ENCODE data around the gene KNDC1.

Gene KNDC1

DNA sequence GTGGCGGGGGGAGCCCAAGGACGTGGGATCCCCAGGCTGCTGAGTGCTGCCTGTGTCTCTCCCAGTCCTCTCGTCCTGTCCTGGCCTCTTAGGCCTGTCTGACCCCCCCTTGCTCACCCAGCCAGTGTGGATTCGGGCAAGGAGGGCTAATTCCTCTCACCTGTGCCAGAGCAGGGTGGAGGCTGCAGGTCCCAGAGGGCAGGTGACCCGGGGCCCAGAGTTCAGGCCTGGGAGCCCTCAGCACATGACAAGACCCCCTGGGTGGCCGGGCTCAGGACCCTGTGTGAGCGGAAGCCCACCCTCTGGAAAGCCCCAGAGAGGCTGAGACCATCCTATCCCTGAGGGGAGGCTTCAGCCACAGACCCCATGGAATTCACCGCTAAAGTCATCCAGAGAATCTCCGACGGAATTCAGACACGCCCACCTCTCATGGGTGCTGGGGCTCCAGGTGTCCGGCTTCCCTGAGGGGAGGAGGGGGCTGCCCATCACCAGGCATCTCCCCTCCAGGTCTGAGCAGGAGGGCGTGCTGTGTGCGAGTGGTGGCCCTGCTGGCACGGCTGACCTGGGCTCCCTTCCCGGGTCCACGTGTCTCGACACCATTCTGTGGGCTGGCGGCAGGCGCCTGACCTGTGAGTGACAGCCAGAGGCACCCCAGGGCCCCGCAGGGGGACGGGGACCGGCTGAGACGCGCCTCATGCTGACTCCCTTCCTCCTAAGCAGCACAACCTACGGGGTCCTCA is 5.0 kb downstream of the KNDC1 start:
- H3K27me3 ChIP-seq: peaks cover 20 to 35% (median 30%) of the 10 kb centered on the region in 11 experiments; a peak in 21 of 22 replicates
- H3K36me3 ChIP-seq: no peaks in the 10 kb centered on the region
- no peak for TF ChIP-seq Cebpa-rat (IDR thresholded peaks at IDR 0.05)
- peaks cover 0 to 58% (median 25%) of the 10 kb centered on the region in 11 experiments; a peak in 16 of 22 replicates for H4K20me1 ChIP-seq
- H3K9ac ChIP-seq: peak overlapping the region in 1 of 11 experiments; percentile 33; a peak in 1 of 22 replicates
- H3K4me1 ChIP-seq: peaks cover 12 to 74% (median 66%) of the 10 kb centered on the region in 10 experiments
- H3K9me3 ChIP-seq (replicated peaks in 1 of 11): no peaks in the 10 kb centered on the region
- H3K4me3 ChIP-seq: no peak overlapping the region
- H3K27ac ChIP-seq: no peak overlapping the region
- peak overlapping the region in 4 of 11 experiments; percentile 100; a peak in 9 of 22 replicates for H3K4me2 ChIP-seq

- peaks cover 15 to 32% (median 24%) of the 10 kb centered on the region in 11 experiments; a peak in 21 of 22 replicates for H3K27me3 ChIP-seq
These were observed 5.8 kb downstream of the KNDC1 start for GRCh38 chr10:133165556-133166503.

GRCh38 chr10:133166504-133166827 is 6.4 kb downstream of the KNDC1 start:
- no peaks in the 10 kb centered on the region for H3K36me3 ChIP-seq
- TF ChIP-seq Cebpa-rat (IDR thresholded peaks at IDR 0.05): no peak
- no peak overlapping the region for H3K4me2 ChIP-seq
- H3K27ac ChIP-seq: no peak overlapping the region
- peaks cover 0 to 47% (median 13%) of the 10 kb centered on the region in 11 experiments; a peak in 16 of 22 replicates for H4K20me1 ChIP-seq
- peaks cover under 1 to 67% (median 59%) of the 10 kb centered on the region in 10 experiments for H3K4me1 ChIP-seq
- no peak overlapping the region for H3K9ac ChIP-seq
- no peak overlapping the region for H3K4me3 ChIP-seq
- no peaks in the 10 kb centered on the region for H3K9me3 ChIP-seq (replicated peaks in 1 of 11)
- peaks cover 9 to 26% (median 18%) of the 10 kb centered on the region in 11 experiments; a peak in 21 of 22 replicates for H3K27me3 ChIP-seq

More at GRCh38 chr10:133165556-133166503, 5.8 kb downstream of the KNDC1 start:
- Histone ChIP-seq H3K4me2 (0 out of 22 replicates have a peak overlapping the region, but pooled peaks of 1 of the 11 experiments have one; percentile 100), H4K20me1 (peaks cover 0 to 54% (median 20%) of the 10 kb centered on the region in 11 experiments; a peak in 16 of 22 replicates), H3K4me1 (peaks cover 7 to 73% (median 65%) of the 10 kb centered on the region in 10 experiments), H3K27ac (no peak overlapping the region), H3K4me3 (no peak overlapping the region), H3K9me3 (replicated peaks in 1 of 11) (no peaks in the 10 kb centered on the region), H3K9ac (no peak overlapping the region), H3K36me3 (no peaks in the 10 kb centered on the region)
- TF ChIP-seq Cebpa-rat (IDR thresholded peaks at IDR 0.05): no peak

GRCh38 chr10:133166828-133167692 is 7.0 kb downstream of the KNDC1 start:
- Histone ChIP-seq H4K20me1 (peaks cover 0 to 42% (median 9%) of the 10 kb centered on the region in 11 experiments; a peak in 12 of 22 replicates), H3K9ac (no peak overlapping the region), H3K9me3 (replicated peaks in 1 of 11) (no peaks in the 10 kb centered on the region), H3K4me1 (peaks cover 0 to 61% (median 53%) of the 10 kb centered on the region in 10 experiments; a peak in 16 of 20 replicates), H3K4me2 (no peak overlapping the region; a peak in 1 of 22 replicates), H3K4me3 (no peak overlapping the region), H3K27me3 (peaks cover 3 to 20% (median 12%) of the 10 kb centered on the region in 11 experiments; a peak in 20 of 22 replicates), H3K36me3 (no peaks in the 10 kb centered on the region), H3K27ac (no peak overlapping the region)
- TF ChIP-seq Cebpa-rat (IDR thresholded peaks at IDR 0.05): no peak

DNA sequence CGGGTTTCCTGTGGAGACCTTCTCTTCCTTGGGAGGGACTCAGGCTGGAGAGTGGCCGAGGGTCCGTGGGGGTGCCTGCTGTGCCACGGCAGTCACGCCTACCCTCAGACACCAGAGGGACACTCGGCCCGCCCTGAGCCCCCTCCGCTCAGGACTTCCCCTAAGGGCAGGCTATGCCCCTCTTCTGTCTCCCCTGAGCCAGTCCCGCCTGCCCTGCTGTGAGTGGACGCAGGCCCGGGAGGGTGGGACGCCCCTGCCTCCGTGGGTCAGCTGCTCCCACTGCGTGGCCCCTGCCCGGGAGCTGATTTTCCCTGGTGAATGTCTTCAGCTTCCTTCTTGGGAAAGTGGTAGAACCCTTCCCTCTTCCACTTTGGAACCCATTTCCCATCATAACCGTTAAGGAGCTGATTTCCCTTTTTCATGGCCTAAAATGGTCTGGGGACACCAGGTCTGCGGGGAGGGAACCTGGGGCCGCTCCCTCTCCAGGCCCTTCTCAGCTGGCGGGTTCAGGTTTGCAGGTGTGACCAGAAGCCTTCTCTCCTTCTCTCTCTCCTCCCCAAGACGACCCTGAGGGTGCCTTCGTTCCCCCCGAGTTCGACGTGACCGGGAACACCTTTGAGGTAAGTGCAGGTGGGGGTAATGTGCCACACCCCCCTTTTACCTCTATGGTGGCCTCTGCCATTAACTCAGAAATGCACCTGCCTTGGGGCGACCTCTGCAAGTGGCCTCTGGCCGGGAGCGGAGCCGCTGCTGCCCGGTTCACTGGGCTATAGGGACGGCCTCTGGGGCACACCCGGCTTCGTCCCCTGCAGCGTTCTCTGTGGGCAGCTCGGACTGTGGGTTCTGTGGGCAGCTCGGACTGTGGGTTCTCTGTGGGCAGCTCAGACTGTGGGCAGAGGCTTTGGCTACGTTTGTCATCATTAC is 7.9 kb downstream of the KNDC1 start:
- Histone ChIP-seq H3K36me3 (no peaks in the 10 kb centered on the region), H3K27me3 (peaks cover 0 to 11% (median 3%) of the 10 kb centered on the region in 11 experiments; a peak in 10 of 22 replicates), H3K9me3 (replicated peaks in 1 of 11) (no peaks in the 10 kb centered on the region), H3K4me2 (peak overlapping the region in 8 of 11 experiments; percentile 33 to 66 (median 54); a peak in 12 of 22 replicates), H4K20me1 (peaks cover 0 to 33% (median 2%) of the 10 kb centered on the region in 11 experiments; a peak in 10 of 22 replicates), H3K4me3 (no peak overlapping the region), H3K27ac (no peak overlapping the region), H3K4me1 (peaks cover 0 to 55% (median 44%) of the 10 kb centered on the region in 10 experiments; a peak in 16 of 20 replicates), H3K9ac (no peak overlapping the region)
- TF ChIP-seq Cebpa-rat (IDR thresholded peaks at IDR 0.05): no peak

DNA sequence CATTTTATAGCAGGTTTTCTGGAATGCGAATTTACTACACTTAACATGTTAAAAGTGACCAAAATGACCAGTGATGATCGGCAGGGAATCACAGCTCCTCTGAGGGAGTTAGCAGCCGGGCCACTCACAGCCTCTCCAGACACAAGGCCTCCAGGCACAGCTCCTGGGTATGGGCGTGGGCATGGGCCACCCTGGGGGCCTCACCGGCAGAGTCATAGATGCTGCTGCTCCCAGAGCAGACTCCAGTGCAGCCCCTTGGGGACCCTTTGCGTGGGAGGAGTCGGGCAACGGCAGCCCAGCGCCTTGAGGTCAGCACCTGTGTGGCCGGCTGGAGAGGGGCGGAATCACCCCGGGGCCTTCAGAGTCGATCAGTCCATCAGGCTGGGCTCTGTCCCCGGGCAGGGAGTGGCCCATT is 8.6 kb downstream of the KNDC1 start:
- H3K36me3 ChIP-seq: no peaks in the 10 kb centered on the region
- H3K9ac ChIP-seq: no peak overlapping the region
- no peaks in the 10 kb centered on the region; a peak in 1 of 22 replicates for H3K9me3 ChIP-seq (replicated peaks in 1 of 11)
- no peak for TF ChIP-seq Cebpa-rat (IDR thresholded peaks at IDR 0.05)
- no peak overlapping the region for H3K27ac ChIP-seq
- H3K27me3 ChIP-seq: peaks cover 0 to 5% (median 0%) of the 10 kb centered on the region in 11 experiments; a peak in 2 of 22 replicates
- H3K4me1 ChIP-seq: peaks cover 0 to 55% (median 37%) of the 10 kb centered on the region in 10 experiments; a peak in 17 of 20 replicates
- H3K4me3 ChIP-seq: no peak overlapping the region
- H3K4me2 ChIP-seq: peak overlapping the region in 8 of 11 experiments; percentile 33 to 66 (median 54); a peak in 14 of 22 replicates
- H4K20me1 ChIP-seq: peaks cover 0 to 26% (median 0%) of the 10 kb centered on the region in 11 experiments; a peak in 9 of 22 replicates
